Dedifferentiated amniotic fluid mesenchymal stem cell (primary cell): Measurements from ENCODE around the gene PRSS33.

Experiments used
- DNase-seq: peaks from one replicate; pipeline ENCODE4 v3.0.0-alpha.2; 2016; ENCODE audit errors: extremely low spot score

The PRSS33 gene

GRCh38 chr16:2820836-2821486 lies 33.6 kb upstream of the PRSS33 start:
- DNase-seq: no peak

DNA sequence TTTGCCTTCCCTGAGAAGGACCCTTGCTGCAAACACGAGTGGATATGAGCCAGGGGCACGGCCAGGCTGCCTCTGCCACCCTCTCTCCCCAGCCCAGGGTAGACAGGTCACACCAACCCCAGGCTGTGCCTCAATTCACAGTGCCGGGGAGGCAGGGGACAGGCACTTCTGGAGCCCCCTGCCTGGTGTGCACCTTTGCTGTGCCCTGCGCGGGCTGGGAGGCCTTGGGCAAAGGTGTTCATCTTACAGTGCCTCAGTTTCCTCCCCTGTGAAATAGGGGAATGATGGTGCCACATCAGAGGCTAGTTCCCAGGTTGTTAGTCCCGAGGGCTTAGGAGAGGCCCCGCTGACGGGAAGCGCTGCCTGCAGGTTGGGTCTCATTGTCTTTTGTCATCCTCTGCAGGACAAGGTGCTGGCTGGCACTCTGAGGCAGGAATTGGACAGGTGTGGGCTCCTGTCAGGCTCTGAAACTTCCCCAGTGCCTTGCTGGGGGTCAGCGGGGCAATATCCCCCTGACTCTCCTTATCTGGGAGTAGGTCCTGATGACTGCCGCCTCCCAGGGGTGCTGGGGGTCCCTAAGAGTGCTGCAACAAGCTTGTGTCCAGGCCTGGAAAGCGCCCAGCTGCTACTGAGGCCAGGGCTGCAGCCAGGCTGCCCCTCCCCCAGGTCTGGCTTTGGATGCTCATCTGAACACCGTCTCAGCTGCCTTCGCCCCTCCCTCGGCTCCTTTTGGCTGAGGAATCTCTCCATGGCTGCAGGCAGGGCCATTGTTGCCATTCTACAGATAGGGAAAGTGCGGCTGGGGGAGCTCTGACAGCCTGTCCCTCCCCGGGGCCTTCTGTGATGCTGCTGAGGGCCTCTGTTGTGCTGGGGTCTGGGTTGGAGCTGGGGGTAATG lies 32.8 kb upstream of the PRSS33 start:
- no peak for DNase-seq

GRCh38 chr16:2819179-2819938 lies 32.0 kb upstream of the PRSS33 start:
- DNase-seq: no peak

DNA sequence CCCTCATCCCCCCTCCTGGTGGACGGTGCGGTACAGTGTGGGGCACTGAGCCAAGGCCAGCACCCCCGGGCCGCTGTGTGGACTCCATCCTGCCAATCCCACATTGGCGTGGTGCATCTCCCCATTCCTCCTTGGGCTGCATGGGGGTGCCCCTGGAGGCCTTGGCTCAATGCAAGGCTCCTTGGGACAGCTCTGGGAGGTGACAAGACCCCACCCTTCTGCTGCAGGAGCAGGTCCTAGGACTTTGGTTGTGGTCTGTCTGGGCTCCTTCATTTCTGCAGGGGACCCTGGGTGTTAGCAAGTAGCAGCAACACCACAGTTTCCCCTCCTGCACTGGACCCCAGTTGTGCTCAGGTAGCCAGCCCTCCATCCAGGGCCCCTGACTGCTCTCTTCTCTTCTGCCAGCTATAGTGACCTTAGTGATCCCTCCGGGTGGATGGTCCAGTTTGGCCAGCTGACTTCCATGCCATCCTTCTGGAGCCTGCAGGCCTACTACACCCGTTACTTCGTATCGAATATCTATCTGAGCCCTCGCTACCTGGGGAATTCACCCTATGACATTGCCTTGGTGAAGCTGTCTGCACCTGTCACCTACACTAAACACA lies 31.0 kb upstream of the PRSS33 start:
- DNase-seq: no peak

DNA sequence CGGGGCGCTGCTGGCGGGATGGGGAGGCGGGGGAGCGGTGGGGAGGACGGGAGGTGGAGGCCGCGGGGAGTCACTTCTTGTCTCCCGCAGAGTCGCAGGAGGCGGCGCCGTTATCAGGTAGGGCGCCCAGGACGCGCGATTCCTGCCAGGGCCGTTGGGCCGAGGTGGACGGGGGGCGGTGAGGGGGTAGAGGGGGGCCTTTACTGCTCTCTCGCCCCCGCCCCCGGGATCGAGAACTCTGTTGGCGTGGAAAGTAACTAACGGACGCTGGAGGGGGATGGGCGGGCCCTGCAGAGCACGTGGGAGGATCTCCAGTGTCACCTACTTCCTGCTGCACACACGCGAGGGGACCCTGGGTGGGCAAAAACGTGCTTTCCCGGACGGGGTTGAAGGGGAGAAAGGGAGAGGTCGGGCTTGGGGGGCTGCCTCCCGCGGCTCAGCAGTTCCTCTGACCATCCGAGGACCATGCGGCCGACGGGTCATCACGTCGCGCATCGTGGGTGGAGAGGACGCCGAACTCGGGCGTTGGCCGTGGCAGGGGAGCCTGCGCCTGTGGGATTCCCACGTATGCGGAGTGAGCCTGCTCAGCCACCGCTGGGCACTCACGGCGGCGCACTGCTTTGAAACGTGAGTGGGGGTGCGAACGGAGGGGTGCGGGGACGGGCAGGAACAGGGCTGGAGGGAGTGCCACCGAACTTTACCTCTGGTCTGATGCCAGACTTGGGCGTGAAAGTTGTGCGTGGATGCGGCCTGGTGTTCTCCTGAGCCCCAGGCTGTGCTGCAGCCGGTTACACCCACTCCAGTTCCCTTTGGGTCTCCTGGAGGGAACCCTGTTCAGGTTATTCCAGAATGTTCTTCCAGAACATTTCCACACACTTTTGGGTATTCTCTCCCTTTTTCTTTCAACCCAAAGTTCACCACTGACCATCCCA lies 30.2 kb upstream of the PRSS33 start:
- no peak for DNase-seq

GRCh38 chr16:2816751-2817339 lies 29.5 kb upstream of the PRSS33 start, which contains the start of gene PRSS21:
PRSS21 (plus strand) TSS chr16:2817237; CDS start chr16:2817269, 32 bp downstream.
- no peak for DNase-seq

DNA sequence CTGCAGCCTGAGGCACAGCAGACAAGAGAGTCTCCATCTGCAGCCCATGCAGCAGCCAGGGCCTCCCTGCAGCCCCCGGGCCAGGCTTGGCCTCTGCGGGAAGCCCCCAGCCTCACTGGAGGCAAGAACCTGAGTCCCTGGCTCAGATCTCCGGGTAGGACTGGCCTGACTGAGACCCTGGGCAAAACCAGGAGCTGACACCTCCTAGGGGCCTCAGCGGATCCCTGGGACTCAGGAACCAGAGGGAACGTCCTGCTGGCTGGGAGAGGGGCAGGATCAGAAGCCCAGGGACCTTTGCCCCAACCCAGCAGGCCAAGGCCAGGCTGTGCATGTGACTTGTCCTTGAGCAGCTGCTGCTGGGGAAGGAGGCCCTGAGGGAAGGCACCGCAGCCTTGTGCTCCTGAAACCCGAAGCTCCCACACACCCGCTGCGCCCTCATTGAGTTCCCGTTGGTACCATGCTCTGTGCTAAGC lies 28.0 kb upstream of the PRSS33 start:
- DNase-seq: no peak

GRCh38 chr16:2814551-2815298 lies 27.4 kb upstream of the PRSS33 start:
- DNase-seq: no peak

- no peak for DNase-seq
These were observed 26.4 kb upstream of the PRSS33 start for GRCh38 chr16:2813771-2814221.

DNA sequence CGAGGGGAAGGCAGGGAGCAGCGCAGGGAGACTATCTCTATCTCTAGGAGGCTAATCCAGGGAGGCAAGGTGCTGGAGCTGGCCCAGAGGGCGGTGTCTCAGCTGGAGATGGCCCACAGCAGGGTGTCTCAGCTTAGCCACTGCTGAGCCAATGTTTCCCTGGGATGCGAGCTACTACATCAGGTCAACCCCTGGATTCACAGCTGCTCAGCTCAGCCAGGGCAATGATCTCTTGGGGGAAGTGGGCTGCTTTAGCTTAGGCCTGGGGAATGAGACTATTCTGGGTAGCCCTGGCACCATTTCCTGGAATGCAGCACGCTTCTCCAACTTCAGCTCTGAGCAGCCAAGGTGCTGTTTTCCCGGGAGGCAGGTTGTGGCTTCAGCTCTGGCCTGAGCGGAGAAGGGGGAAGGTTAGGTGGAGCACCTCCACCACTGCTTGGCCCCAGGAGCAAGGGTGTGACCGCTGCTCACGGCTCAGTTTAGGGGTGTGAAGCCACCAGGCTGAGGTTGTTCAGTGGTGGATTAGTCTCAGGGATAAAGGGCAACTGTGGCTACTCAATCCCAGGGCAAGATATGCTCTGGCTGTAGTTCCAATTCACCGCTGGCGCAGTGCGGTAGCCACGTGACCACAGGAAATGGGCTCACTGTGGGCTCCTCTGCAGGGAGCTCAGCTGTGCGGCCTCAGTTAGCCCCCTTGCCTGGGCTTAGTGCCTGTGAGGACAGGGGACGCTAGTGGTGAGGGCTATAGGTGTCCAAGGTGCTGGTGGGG lies 24.5 kb upstream of the PRSS33 start:
- DNase-seq: no peak

GRCh38 chr16:2810651-2811050 lies 23.3 kb upstream of the PRSS33 start:
- no peak for DNase-seq

- DNase-seq: no peak
These were observed 21.9 kb upstream of the PRSS33 start for GRCh38 chr16:2809149-2809760.

GRCh38 chr16:2808181-2808580 lies 20.8 kb upstream of the PRSS33 start:
- no peak for DNase-seq

GRCh38 chr16:2806286-2806685 lies 18.9 kb upstream of the PRSS33 start:
- DNase-seq: no peak

DNA sequence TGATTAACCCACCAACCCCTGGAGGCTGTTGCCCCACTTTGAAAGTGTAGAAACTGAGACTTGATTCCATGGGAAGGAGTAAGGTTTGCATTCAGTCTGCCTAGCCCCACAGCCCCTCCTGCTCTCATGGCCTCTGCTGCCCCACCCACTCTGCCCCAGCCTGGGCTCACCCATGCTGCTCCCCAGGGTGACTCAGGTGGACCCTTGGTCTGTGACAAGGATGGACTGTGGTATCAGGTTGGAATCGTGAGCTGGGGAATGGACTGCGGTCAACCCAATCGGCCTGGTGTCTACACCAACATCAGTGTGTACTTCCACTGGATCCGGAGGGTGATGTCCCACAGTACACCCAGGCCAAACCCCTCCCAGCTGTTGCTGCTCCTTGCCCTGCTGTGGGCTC lies 17.4 kb upstream of the PRSS33 start:
- no peak for DNase-seq

GRCh38 chr16:2803545-2804195 lies 16.3 kb upstream of the PRSS33 start:
- DNase-seq: no peak

- no peak for DNase-seq
These were observed 12.5 kb upstream of the PRSS33 start for GRCh38 chr16:2799859-2800226.
